HG02852 (cell line): Measurements from ENCODE around the gene DOCK8.

ENCODE experiments used
- ATAC-seq: cut with Tn5 transposase; IDR thresholded peaks from one replicate; pipeline ENCODE4 v1.9.1; 2021; ENCODE audit warnings: mild to moderate bottlenecking, moderate library complexity; ENCODE audit not compliant: unreplicated experiment

The DOCK8 gene

DNA sequence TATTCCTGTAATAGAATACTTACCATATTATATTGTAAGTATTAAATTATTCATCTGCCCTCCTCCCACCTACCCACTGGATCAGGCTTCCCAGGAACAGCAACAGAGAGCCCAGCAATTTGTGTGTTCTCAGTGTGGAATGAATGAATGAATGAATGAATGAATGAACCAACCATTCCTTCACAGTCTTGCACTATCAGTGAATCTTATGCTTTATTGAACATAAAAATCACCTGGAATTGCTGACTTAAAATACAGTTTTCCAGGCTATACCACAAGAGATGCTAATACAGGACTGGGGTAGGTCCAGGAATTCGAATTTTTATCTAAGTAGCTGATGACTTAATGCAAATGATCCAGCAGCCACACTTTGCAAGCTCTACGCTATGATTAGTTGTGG, 51.6 kb downstream of the DOCK8 start:
- no peak for ATAC-seq

DNA sequence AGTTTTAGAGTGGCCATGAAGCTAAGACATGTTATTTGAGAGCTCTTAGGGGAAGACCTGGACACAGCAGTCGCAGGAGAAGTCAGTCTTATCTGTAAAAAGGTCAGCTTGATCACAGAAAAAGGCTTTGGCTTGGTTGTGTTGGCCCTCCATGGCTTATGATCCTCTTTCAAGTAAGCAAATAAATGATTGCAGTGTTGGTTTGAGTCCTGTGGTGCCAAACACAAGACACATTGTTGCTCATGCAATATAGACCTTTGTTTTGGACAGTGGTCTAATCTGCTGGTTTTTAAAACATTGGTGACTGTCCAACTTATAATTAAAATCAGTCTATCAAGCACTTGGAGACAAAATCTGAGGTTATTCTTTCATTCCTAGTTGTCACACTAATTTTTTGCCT, 54.0 kb downstream of the DOCK8 start:
- ATAC-seq: no peak

DNA sequence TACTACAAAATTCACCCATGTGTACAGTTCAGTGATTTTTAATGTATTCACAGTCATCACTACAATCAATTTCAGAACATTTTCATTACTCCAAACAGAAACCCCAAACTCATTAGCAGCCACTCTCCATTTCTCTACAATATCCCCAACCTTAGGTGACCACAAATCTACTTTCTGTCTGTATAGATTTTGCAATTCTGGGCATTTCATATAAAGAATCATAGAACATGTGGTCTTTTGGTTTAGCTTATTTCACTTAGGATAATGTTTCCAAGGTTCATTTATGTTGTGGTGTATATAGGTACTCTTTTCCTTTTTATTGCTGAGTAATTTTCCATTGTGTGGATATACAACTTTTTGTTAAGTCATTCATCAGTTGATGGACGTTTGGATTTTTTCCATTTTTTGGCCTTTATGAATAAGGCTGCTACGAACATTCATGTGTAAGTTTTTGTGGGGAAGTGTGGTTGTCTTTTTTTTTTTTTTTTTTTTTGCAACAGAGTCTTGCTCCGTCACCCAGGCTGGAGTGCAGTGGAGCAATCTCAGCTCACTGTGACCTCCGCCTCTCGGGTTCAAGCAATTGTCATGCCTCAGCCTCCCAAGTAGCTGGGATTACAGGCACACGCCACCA, 54.5 kb downstream of the DOCK8 start:
- ATAC-seq: no peak

DNA sequence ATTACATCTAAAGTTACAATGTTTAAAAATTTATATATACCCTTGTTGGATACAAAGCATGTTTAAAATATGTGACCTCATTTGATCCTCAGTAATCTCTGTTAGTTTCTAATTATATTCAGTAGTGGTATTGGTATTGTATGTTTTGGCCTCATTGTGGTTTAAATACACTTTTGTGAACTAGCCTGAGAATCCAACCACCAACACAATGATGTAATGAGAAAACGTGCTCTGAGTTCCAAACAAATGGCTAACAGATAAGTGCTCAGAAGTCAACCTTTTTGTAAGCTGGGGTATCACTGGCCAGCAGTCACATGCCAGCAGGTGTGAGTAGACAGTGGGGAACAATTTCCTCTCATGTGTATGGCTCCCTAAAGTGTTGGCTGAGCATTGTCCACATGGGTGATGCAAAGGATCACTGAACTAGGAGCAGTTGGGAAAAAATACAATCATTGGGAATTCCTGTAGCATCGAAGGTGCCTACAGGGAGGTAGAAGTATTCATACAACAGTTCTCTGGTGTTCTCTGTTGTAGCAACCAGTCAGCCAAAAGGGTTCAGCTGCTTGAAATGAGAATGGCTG, 56.1 kb downstream of the DOCK8 start:
- ATAC-seq: no peak

DNA sequence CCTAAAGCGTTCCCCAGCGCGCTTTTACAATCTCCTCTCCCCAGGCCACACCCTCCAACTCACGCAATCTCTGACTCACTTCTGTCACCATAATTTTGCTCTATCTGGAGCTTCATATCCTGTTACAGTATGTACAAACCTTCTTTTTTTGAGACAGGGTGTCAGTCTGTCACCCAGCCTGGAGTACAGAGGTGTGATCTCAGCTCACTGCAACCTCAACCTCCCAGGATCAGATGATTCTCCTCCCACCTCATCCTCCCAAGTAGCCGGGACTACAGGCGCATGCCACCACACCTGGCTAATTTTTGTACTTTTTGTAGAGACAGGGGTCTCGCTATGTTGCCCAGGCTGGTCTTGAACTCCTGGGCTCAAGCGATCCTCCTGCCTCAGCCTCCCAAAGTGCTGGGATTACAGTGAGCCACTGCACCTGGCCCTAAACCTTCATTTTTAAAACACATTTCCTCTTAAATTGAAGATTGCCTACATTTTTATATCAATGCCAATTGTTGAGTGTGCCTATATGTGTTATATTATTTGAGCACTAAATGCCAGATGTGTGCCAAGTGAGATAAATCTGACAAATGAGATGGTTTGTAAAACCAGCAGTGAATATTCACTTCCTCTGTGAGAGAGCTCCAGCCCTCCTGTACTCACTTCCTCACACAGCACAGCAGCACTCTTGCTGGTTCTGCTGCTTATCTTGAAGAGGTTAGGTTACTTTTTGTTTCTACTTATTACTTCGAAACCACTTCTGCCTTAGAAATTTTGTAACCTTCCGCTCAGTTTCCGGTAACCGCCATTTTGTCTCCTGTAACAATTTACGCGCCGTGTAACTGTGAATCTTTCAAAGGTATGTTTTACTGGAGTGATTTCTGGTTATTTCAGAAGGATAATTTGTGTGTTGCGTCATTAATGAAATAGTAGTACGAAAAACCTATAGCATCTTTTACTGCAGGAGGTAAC, 57.9 kb downstream of the DOCK8 start:
- peak; percentile 96 for ATAC-seq

DNA sequence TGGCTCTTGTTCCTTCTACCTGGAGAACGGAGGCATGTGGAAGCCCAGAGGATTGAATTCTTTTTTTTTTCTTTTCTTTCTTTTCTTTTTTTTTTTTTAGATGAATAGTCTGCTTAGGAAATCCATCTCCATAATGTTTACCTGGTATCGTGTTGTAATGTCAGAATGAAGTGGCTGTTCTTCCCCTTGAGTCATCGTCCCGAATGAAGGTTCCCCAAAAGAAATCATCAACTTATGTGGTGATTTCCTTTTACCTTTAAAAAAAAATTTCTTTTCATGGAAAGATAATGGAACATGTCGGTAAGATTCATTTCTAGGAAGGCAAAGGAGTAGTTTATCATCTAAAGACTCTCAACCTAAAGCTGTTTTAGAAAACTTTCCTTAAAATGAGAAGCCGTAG, 59.7 kb downstream of the DOCK8 start:
- ATAC-seq: no peak

DNA sequence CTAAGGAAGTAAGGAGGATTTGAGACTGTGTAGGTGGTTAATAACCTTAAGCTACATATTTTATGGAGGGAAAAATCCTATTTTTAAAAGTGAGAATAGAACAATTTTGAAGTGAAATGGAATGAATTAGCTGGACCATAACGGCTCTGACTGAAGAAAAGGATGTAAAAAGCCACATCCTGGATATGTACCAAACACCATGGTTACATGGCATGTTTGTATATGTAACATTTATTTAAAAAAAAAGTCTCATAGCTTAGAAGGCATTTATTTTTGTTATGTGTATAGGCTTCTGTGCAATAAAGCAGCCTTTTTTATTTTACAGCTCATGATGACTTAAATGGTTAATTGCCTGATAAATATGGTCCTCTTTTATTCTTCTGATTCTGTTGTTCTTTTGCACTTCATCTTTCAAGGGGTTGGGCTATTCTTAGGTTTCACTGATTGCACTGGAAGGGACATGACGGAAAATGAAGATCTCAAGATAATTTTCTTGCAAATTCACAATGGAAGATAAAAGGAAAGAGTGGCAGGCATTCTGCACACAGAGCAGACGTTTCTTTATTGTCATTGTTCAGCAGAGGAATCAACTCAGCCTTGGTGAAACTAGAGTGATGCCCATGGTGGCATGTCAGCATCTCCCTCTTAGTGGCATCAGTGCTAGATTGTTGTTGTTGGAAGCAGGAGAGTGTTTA, 63.1 kb downstream of the DOCK8 start:
- ATAC-seq: no peak

DNA sequence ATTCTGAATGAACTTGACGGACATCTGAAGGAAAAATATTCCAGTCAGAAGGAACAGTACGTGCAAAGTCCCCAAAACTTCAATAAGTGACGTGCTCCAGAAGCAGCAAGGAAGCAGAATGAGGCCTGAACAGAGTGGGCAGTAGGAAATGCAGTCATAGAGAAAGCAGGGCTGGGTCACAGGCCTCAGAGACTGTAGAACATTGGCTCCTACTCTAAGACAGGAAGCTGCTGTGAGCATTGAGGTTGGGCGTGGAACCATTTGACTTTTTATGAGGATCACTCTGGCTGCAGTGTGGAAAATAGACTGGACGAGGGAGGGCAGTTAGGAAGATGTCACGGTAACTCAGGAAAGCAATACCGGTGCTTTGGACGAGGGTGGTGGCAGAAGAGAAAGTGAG, 64.0 kb downstream of the DOCK8 start:
- no peak for ATAC-seq

DNA sequence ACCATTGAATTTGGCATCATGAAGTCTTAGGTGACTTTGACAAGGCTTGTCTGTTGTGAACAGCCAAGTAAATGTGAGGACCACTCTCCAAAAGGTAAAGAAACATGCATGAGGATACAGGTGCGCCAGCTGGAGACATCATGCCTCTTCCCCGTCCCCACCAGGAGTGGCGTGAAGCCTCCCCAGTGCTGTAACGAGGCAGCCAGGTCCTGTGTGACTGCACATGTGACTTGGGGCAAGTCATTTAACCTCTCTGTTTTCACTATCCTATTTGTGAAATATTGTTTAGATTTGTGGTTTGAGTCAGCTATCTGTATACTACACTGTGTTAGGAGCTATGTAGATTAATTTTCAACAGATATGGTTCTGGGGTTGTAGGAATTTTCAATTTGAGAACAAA, 65.0 kb downstream of the DOCK8 start:
- ATAC-seq: no peak

DNA sequence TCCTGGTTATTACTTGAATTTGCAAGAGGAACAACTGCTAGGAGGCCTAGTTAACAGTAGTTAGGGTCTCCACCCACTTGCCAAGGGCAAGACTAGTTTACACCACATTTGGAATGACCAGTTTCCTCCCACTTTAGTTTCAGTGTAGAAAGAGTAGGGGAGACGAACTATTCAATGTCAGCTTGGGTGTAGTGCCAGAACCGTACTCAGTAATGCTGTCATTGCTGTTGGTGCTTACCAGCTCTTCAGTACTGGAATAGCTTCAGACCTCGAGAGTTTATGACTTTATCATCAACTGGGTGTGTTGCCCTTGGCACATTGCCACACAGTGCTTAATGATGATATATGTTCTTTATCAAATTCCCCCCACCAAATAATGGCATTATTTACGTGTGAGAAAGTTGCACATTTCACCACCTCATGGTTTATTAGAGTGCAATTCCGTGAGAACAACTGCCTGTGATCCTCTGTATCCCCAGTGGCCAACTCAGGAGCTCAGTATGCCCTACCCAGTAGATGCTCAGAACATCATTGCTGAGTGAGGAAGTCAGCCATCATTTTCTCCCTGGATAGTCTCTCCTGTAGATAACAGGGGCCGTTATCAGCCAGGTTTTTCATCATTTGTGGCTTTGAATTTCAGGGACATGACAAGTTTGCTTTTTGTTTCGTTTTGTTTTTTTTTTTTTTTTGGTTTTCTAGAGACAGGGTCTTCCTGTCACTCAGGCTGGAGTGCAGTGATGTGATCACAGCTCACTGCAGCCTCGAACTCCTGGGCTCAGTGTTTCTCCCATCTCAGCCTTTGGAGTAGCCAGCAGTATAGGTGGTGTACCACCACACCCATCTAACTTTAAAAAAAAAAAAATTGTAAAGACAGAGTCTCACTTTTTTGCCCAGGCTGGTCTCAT, 67.3 kb downstream of the DOCK8 start:
- ATAC-seq: no peak

DNA sequence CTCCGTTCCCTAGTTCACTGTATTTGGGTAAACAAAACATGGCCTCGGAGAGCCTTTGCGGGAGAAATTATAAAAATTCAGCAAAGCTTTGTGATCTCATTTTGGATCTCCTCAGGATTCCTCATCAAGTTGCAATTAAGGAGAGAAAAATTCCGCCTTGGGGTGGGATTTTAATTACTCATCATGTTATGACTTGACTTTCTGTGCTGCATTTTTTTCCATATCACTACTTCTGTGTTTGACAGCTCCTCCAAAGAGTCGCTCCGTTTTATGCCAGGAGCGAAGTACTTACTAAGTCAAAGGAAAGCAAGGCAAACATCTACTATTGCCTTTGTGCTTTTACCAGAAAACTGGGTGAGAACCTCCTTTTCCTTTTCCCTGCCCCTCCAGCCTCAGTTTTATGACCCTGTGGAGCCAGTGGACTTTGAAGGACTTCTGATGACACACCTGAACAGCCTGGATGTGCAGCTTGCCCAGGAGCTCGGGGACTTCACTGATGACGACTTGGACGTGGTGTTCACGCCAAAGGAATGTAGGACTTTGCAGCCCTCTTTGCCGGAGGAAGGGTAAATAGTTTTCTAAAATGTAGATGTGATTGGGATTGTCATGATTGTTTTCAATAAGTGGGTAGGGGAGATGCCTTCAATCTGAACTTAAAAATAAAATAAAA, 71.5 kb downstream of the DOCK8 start:
- no peak for ATAC-seq

DNA sequence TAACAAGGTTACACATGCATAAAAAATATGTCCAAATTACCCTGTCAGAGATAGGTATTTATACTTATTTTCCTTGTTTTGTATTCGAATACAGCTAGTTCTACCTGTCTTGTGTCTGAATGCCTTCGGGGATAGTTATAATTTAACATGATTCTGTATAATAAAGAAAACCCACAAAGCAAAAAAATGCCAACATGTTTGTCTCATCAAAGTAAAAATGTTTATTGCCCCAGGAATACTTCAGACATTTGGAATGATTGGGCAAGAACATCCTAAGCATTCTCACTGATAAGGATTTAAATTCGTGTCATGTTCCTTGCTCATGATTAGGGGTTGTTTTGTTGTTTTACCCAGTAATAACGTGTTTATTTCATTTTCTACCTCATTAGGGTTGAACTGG, 74.5 kb downstream of the DOCK8 start:
- no peak for ATAC-seq

DNA sequence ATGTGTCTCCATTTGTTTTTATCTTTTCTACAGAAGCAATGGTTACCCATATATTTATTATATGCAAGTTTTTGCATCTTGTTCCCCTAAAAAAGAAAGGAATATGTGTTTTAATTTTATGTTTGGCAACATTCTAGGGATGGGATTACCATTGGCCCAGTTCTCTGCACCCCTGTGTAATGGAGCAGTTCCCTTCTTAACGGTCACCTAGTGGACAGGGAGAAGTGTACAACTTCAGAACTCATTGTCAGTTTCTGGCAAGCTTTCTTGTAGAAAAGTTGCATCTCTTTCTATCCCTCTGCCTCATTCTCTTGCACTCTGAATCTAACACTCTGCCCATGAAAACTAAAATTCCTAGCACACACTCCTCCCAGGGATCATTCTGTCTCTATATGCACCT, 78.2 kb downstream of the DOCK8 start:
- ATAC-seq: no peak

DNA sequence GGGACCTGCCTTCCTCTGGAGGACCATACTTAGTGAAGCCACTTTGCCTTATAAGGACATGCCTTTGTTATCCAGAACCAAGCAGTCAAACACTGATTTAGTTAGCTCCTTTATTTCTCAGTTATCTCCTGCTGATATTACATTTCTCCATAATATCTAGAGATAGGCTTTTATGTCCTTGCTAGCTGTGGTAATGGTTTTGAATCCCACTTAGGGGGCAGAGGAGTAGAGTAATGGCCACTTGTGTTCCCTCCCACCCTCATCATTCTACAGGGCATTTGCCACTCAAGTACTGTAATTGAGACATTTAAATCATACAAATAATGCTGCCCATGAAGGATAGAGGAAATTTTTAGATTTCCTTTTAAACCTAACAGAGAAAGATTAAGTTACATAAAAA, 80.9 kb downstream of the DOCK8 start:
- ATAC-seq: no peak

DNA sequence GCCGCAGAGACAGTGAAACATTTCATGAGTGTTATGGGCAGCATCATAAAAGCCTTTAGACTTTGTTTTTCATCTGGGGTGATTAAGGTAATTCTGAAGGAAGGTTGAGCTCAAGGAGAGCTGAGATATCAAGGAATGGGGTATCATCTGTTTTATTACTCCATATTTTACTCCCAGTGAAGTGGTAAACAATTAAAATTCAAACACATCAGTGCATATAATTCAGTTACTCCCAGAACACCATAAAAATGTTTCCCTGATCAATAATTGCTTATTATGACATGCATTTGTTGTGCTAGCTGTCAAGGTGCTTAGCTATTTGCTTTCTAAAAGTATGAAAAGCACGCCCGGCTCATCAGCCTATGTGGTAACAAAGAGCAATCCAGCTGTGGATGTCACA, 81.7 kb downstream of the DOCK8 start:
- ATAC-seq: no peak

DNA sequence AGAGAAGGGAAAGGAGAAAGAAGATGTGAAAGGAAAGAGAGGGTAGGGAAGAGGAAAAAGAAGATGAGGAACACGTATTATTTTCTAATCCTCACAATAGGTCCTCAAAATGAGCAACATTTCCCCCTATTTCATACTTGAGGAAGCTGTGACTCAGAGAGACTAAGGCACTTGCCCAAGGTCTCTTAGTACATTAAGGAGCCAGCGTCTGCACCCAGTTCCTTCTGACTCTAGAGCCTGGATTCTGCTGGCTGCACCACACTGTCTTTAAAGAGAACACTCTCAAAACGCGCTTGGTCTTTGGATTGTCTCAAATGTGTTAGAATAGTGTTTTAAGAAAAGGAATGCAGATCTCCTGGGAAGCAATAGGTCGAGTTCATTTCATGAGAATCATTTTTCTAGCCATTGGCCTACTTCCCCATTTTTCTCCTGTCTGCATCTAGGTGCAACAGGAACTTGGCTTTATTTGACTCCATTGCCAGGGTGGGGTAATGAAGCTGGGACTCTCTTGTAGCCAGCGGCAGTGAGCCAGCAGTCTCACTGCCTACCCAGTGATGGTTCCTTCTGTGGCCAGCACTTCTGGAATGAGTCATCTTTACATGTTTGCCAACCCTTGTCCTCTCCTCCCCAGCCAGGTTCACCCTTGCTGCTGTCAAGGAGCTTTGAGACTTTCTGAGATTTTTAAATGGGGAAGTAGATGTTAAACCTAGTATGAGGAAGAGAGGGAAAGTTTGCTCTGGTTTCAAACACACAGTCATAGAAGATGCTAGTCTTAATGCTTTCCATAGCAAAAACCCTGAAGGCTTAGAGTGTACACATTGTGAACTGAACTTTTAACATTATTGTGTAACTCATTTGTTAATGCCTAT, 82.7 kb downstream of the DOCK8 start:
- ATAC-seq: peak; percentile 90

DNA sequence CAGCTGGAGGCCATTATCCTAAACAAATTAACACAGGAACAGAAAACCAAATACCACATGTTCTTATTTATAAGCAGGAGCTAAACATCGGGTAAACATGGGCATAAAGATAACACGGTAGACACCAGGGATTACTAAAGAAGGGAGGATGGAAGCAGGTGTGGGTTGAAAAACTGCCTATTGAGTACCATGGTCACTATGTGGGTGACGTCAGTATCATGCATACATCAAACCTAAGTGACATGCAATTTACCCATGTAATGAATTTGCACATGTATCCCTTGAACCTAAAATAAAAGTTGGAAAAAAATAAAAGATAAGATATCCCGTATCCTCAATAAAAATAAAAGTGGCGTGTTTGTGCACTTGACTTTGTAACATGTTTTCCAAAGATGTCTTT, 88.8 kb downstream of the DOCK8 start:
- ATAC-seq: no peak

DNA sequence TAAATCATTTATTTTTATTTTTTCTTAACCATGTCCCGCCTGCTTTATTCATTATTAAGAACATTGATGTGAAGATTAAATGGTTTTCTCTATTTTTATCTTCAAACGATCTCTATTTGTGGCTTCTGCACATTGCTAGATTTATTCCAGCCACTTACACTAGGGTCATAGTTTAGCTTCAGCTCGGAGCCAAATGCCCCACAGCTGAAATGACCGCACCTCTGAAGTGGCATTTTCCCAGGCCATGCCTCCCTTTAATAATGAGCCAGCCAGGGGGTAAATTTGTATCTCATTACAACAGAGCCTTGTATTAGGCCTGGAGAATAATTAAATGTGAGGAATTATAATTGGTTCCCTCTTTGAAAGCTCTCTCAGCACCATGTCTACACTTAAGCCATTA, 89.4 kb downstream of the DOCK8 start:
- ATAC-seq: no peak
